NT2/D1 (cell line): Measurements from ENCODE around the gene C1orf146.

ENCODE experiments used
- SUZ12 ChIP-seq: IDR thresholded peaks from 2 replicates; pipeline ENCODE4 v1.6.1; 2011; ENCODE audit not compliant: insufficient read length, insufficient read depth; ENCODE audit errors: extremely low read depth
- YY1 ChIP-seq: IDR thresholded peaks from 2 replicates; pipeline ENCODE4 v1.6.1; 2011; ENCODE audit not compliant: insufficient read length, insufficient read depth
- ZNF274 ChIP-seq: IDR thresholded peaks from 2 replicates; pipeline ENCODE4 v1.6.1; 2011; ENCODE audit warnings: mild to moderate bottlenecking, low read depth, low read length

DNA sequence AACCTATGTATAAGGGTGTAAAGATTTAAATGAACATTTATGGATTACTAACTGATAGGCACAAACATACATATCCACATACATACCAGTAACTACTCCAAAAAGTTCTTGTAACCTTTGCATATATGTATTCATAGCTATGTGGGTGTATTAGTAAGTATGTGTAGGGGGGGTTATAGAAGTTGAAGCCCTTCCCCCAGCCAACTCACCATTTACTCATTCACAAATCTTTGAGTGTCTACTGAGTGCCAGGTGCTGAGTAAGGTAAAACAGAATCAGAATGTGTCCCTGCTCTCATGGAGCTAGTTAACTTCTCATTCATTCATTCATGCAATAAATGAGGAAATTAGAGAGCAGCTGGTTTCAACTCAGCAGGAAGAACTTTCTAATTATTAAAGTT is 1.3 kb downstream of the C1orf146 start:
- TF ChIP-seq ZNF274 (no peak), YY1 (no peak), SUZ12 (no peak)
